IMR-90 (cell line): Measurements from ENCODE around the gene TMEM235. TPM values are rescaled to one million over a fixed set of nuclear protein-coding genes. Genes with fewer than 3 reads are reported as not detected.

ENCODE experiments used
- ATAC-seq: fragments of 200-7000 bp; cut with Tn5 transposase; 2 replicates; pipeline ENCODE4 v1.9.1; 2020; ENCODE audit warnings: low read depth, mild to moderate bottlenecking, moderate library complexity
- BruUV-seq: library from RNA; stranded (reverse); fragments of 400-500 nt; replicated peaks from 2 replicates; lab custom pipeline; 2021; lab: Mats Ljungman, UMichigan
- CTCF ChIA-PET: fragments of 300-600 bp; formaldehyde crosslinking; extraction: SDS; loops from one replicate; lab custom pipeline; 2021; ENCODE audit warnings: antibody characterized with exemption; lab: Yijun Ruan, JAX
- POLR2A ChIA-PET: fragments of 300-600 bp; sonication (Branson Sonifier 250); formaldehyde crosslinking; loops from one replicate; lab custom pipeline; 2022; ENCODE audit warnings: antibody characterized with exemption; ENCODE audit not compliant: unreplicated experiment; lab: Charles Lee
- DNase-seq: peaks from one replicate; pipeline ENCODE4 v3.0.0; 2013
- H2AFZ ChIP-seq: replicated peaks from 2 replicates; pipeline ENCODE3; 2013; ENCODE audit warnings: low read length, mild to moderate bottlenecking; ENCODE audit not compliant: poor library complexity
- H2AK5ac ChIP-seq: 2 replicates; pipeline ENCODE4 v1.6.1; 2013; ENCODE audit warnings: low read depth, low read length, inconsistent platforms
- H2AK9ac ChIP-seq: replicated peaks from 2 replicates; pipeline ENCODE3; 2013; ENCODE audit warnings: mild to moderate bottlenecking, low read depth, low read length, moderate library complexity; ENCODE audit not compliant: poor library complexity
- H2BK120ac ChIP-seq: 2 replicates; pipeline ENCODE4 v1.6.1; 2013; ENCODE audit warnings: low read depth, low read length, inconsistent platforms
- H2BK15ac ChIP-seq: 3 replicates; pipeline ENCODE4 v1.6.1; 2013; ENCODE audit warnings: low read depth, low read length, inconsistent platforms
- H2BK20ac ChIP-seq: 2 replicates; pipeline ENCODE4 v1.6.1; 2013; ENCODE audit warnings: low read depth, mild to moderate bottlenecking, inconsistent platforms, low read length, moderate library complexity
- H2BK5ac ChIP-seq: 2 replicates; pipeline ENCODE4 v1.6.1; 2013; ENCODE audit warnings: mild to moderate bottlenecking, low read depth, low read length, inconsistent platforms; ENCODE audit not compliant: poor library complexity, severe bottlenecking
- H3K14ac ChIP-seq: replicated peaks from 2 replicates; pipeline ENCODE4 v1.6.1; 2013; ENCODE audit warnings: low read depth, low read length, inconsistent platforms
- H3K18ac ChIP-seq: 2 replicates; pipeline ENCODE4 v1.6.1; 2013; ENCODE audit warnings: low read depth, low read length, control low read depth
- H3K23ac ChIP-seq: 2 replicates; pipeline ENCODE4 v1.6.1; 2013; ENCODE audit warnings: low read depth, low read length, inconsistent platforms
- H3K27ac ChIP-seq: 2 replicates; pipeline ENCODE4 v1.5.1; 2013; ENCODE audit warnings: mild to moderate bottlenecking, control low read depth, low read length; ENCODE audit not compliant: insufficient read depth
- H3K27me3 ChIP-seq: 2 replicates; pipeline ENCODE4 v1.6.1; 2013; ENCODE audit warnings: low read length; ENCODE audit not compliant: control insufficient read depth, insufficient read depth
- H3K36me3 ChIP-seq: 2 replicates; pipeline ENCODE4 v1.6.1; 2013; ENCODE audit warnings: low read length, mixed read lengths; ENCODE audit not compliant: control insufficient read depth, insufficient read depth
- H3K4ac ChIP-seq: 2 replicates; pipeline ENCODE4 v1.6.1; 2013; ENCODE audit warnings: low read depth, low read length, inconsistent platforms
- H3K4me1 ChIP-seq: 2 replicates; pipeline ENCODE4 v1.6.1; 2013; ENCODE audit warnings: low read length, mixed read lengths; ENCODE audit not compliant: control insufficient read depth, insufficient read depth
- H3K4me2 ChIP-seq: 2 replicates; pipeline ENCODE4 v1.6.1; 2013; ENCODE audit warnings: low read depth, mild to moderate bottlenecking, control low read depth, low read length, moderate library complexity
- H3K4me3 ChIP-seq: 2 replicates; pipeline ENCODE4 v1.5.1; 2013; ENCODE audit warnings: low read depth, mild to moderate bottlenecking, control low read depth, low read length, moderate library complexity; ENCODE audit not compliant: insufficient read depth
- H3K56ac ChIP-seq: 2 replicates; pipeline ENCODE4 v1.6.1; 2013; ENCODE audit warnings: low read length, inconsistent platforms; ENCODE audit not compliant: insufficient read depth; ENCODE audit errors: extremely low read depth
- H3K79me1 ChIP-seq, 2 experiments: 2 replicates each; pipeline ENCODE4 v1.6.1; 2013; ENCODE audit warnings: low read length in 2 of 2, inconsistent platforms in 1 of 2, low read depth in 1 of 2
- H3K9ac ChIP-seq: 2 replicates; pipeline ENCODE4 v1.6.1; 2013; ENCODE audit warnings: low read depth, low read length, control low read depth
- H3K9me1 ChIP-seq: 2 replicates; pipeline ENCODE4 v1.6.1; 2013; ENCODE audit warnings: low read length, inconsistent platforms; ENCODE audit not compliant: insufficient read depth
- H3K9me3 ChIP-seq: 2 replicates; pipeline ENCODE4 v1.6.1; 2013; ENCODE audit warnings: low read length; ENCODE audit not compliant: control insufficient read depth, insufficient read depth
- H4K20me1 ChIP-seq: 2 replicates; pipeline ENCODE4 v1.6.1; 2013; ENCODE audit warnings: low read length, inconsistent platforms; ENCODE audit not compliant: insufficient read depth
- H4K5ac ChIP-seq: 2 replicates; pipeline ENCODE4 v1.6.1; 2013; ENCODE audit warnings: mild to moderate bottlenecking, low read depth, low read length, control low read depth
- H4K8ac ChIP-seq, 2 experiments: 2 replicates each; pipeline ENCODE4 v1.6.1; 2013; ENCODE audit warnings: low read depth in 2 of 2, low read length in 2 of 2, control low read depth in 1 of 2, inconsistent platforms in 1 of 2
- H4K91ac ChIP-seq: 2 replicates; pipeline ENCODE4 v1.6.1; 2013; ENCODE audit warnings: low read depth, low read length, inconsistent platforms; ENCODE audit not compliant: insufficient read depth
- BHLHE40 ChIP-seq: fragments of 150-350 bp; IDR thresholded peaks from 2 replicates; pipeline ENCODE4 v1.6.1; 2016; ENCODE audit warnings: mild to moderate bottlenecking, low read depth, low read length
- CEBPB ChIP-seq: IDR thresholded peaks from 2 replicates; pipeline ENCODE4 v1.6.1; 2012; ENCODE audit warnings: low read depth, low read length, improper control_type of control experiment
- CHD1 ChIP-seq: IDR thresholded peaks from 2 replicates; pipeline ENCODE4 v1.6.1; 2012; ENCODE audit warnings: low read depth, low read length, improper control_type of control experiment
- CTCF ChIP-seq: conservative IDR thresholded peaks from 2 replicates; pipeline ENCODE4 v1.5.1; 2012; ENCODE audit warnings: mild to moderate bottlenecking, low read depth, low read length, improper control_type of control experiment
- ELK1 ChIP-seq: fragments of 150-350 bp; IDR thresholded peaks from 2 replicates; pipeline ENCODE4 v1.6.1; 2016; ENCODE audit warnings: low read depth, mild to moderate bottlenecking, low read length, moderate library complexity, borderline replicate concordance
- FOS ChIP-seq: fragments of 150-350 bp; IDR thresholded peaks from 2 replicates; pipeline ENCODE4 v1.6.1; 2016; ENCODE audit warnings: low read depth, low read length
- MAFK ChIP-seq: IDR thresholded peaks from 2 replicates; pipeline ENCODE4 v1.6.1; 2012; ENCODE audit warnings: low read depth, low read length, improper control_type of control experiment
- MAZ ChIP-seq: IDR thresholded peaks from 2 replicates; pipeline ENCODE4 v1.6.1; 2012; ENCODE audit warnings: low read depth, mild to moderate bottlenecking, low read length, improper control_type of control experiment, moderate library complexity, borderline replicate concordance
- MXI1 ChIP-seq: IDR thresholded peaks from 2 replicates; pipeline ENCODE4 v1.6.1; 2012; ENCODE audit warnings: low read depth, mild to moderate bottlenecking, low read length, moderate library complexity, borderline replicate concordance
- NFE2L2 ChIP-seq: fragments of 150-350 bp; IDR thresholded peaks from 2 replicates; pipeline ENCODE4 v1.6.1; 2016; ENCODE audit warnings: low read depth, mild to moderate bottlenecking, low read length
- POLR2A ChIP-seq: IDR thresholded peaks from 2 replicates; pipeline ENCODE4 v1.6.1; 2012; ENCODE audit warnings: mild to moderate bottlenecking, low read depth, low read length
- RAD21 ChIP-seq: IDR thresholded peaks from 2 replicates; pipeline ENCODE4 v1.6.1; 2012; ENCODE audit warnings: low read length, improper control_type of control experiment
- RFX5 ChIP-seq: IDR thresholded peaks from 2 replicates; pipeline ENCODE4 v1.8.0; 2012; ENCODE audit warnings: low read depth, mild to moderate bottlenecking, low read length, moderate library complexity
- SMC3 ChIP-seq: fragments of 150-350 bp; IDR thresholded peaks from 2 replicates; pipeline ENCODE4 v1.6.1; 2016; ENCODE audit warnings: low read depth, mild to moderate bottlenecking, antibody characterized with exemption, low read length, moderate library complexity
- USF2 ChIP-seq: fragments of 150-350 bp; IDR thresholded peaks from 2 replicates; pipeline ENCODE4 v1.6.1; 2017; ENCODE audit warnings: mild to moderate bottlenecking, antibody characterized with exemption, low read length, low read depth
- WGBS, 2 experiments: methylation state at CpG; one replicate each; pipeline versions ENCODE4 v1.1.5 to v1.1.7; 2013; ENCODE audit warnings: missing lambda C conversion rate in 2 of 2; ENCODE audit not compliant: insufficient read length in 1 of 2; ENCODE audit errors: extremely low coverage in 2 of 2; 5-methylcytosine and 5-hydroxymethylcytosine counted together
- dilution Hi-C: fragments of 300-500 bp; cut with HindIII; formaldehyde crosslinking; loops from one replicate; pipeline ENCODE4 v1.14.3; 2018; ENCODE audit warnings: low sequenced_read_pairs; ENCODE audit not compliant: unreplicated experiment
- in situ Hi-C: fragments of 300-500 bp; cut with MboI; formaldehyde crosslinking; loops from 3 replicates; pipeline ENCODE4 v1.14.3; 2019; ENCODE audit warnings: low sequenced_read_pairs, inconsistent platforms, mixed read lengths
- intact Hi-C: fragments of 100-400 bp; cut with micrococcal nuclease; formaldehyde crosslinking; loops from 2 replicates; pipeline ENCODE4 v1.10.0; 2022
- polyA plus RNA-seq, 3 experiments: library from polyadenylated mRNA; depleted of rRNA; stranded (reverse); fragments of >200 nt; gene quantifications; 2 replicates each; pipeline ENCODE4 v1.2.3, GENCODE V29; 2012; ENCODE audit warnings: low replicate concordance in 1 of 3
- total RNA-seq: library from RNA; depleted of rRNA; stranded (reverse); fragments of >200 nt; gene quantifications from 2 replicates; pipeline ENCODE4 v1.2.3, GENCODE V29; 2012

TMEM235 gene
- total and polyA plus RNA-seq, 2 of the 4 experiments (the other 2 are of a cell fraction) = not detected

- no peak overlapping the region for H3K18ac ChIP-seq
- H3K4me2 ChIP-seq = no peak overlapping the region
- in situ Hi-C loops = no loop called here
- H2BK5ac ChIP-seq = no peak overlapping the region
- no peaks in the 10 kb centered on the region for H3K27me3 ChIP-seq
- no TSS peak for BruUV-seq
- H4K8ac ChIP-seq = no peak overlapping the region
- no peak overlapping the region for H2BK15ac ChIP-seq
- H3K4ac ChIP-seq = no peak overlapping the region
- H4K20me1 ChIP-seq = 0 out of 2 replicates have a peak, but pooled peaks cover 6% of the 10 kb centered on the region
- H4K5ac ChIP-seq = no peak overlapping the region
- intact Hi-C loops = no loop called here
- no peak overlapping the region for H3K27ac ChIP-seq
- ATAC-seq (no peak), DNase-seq (no peak)
- H3K79me1 ChIP-seq = peaks cover 21 to 70% of the 10 kb centered on the region in 2 experiments; a peak in 3 of 4 replicates
- peaks cover 16% of the 10 kb centered on the region for H3K4me1 ChIP-seq
- H2BK20ac ChIP-seq = no peak overlapping the region
- ChIA-PET POLR2A (no interaction called here), CTCF (no interaction called here)
- H3K9me3 ChIP-seq = no peaks in the 10 kb centered on the region
- no peak overlapping the region for H2AFZ ChIP-seq
- 97% methylated on average over 8 of the region's 13 CpGs; no CpG with 5 or more reads in 1 of the 2 experiments for WGBS, 2 experiments
- no peak overlapping the region for H3K9ac ChIP-seq
- no peak for TF ChIP-seq RFX5
- no peak for TF ChIP-seq MXI1
- no peak for TF ChIP-seq FOS
- no peak for TF ChIP-seq BHLHE40
- no peak for TF ChIP-seq NFE2L2
- no peak for TF ChIP-seq USF2
- TF ChIP-seq POLR2A = no peak
- TF ChIP-seq CEBPB = no peak
- TF ChIP-seq MAFK = no peak
- no peak for TF ChIP-seq CHD1
- no peak for TF ChIP-seq ELK1
- TF ChIP-seq RAD21 = no peak
- TF ChIP-seq SMC3 = no peak
- no peak for TF ChIP-seq MAZ
- no peak for TF ChIP-seq CTCF
- no peaks in the 10 kb centered on the region; the same call in 1 of the 2 replicates for H3K36me3 ChIP-seq
- H4K91ac ChIP-seq = no peak overlapping the region
- H2AK9ac ChIP-seq = no peak overlapping the region
- dilution Hi-C loops = no loop called here
- H2BK120ac ChIP-seq = no peak overlapping the region
- peaks cover 17% of the 10 kb centered on the region; the same call in 1 of the 2 replicates for H3K9me1 ChIP-seq
- no peak overlapping the region for H3K14ac ChIP-seq
- H3K56ac ChIP-seq = no peak overlapping the region
- no peak overlapping the region for H2AK5ac ChIP-seq
- no peak overlapping the region for H3K23ac ChIP-seq
- no peak overlapping the region for H3K4me3 ChIP-seq
Observed at GRCh38 chr17:78182504-78182903, 48.9 kb upstream of the TMEM235 start.
